ENCODE measurements around the gene FAM53C.

The FAM53C gene

DNA sequence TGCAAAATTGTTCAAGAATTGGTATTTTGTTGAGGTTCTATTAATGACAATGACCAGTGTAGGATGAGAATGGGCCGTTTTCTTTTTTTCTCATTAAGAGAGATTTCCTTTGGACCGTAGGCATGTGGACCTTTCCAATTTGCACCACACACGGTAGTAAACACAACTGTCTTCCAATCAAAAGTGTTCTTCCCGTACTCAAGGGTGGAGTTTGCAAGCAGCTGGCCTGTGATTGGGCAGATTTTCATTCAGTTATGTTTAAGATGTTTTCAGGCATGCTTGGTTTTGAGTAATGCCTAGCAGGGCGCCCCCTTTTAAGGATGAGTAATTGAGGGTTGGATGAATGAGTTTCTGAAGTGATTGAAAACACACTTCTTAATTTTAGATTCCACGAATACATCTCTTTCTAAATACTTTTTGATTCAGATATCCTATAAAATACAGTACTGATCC is 16.9 kb downstream of the FAM53C start:
- Histone ChIP-seq H3K4me3 (ENCODE audit: low read depth, low read length, poor library complexity, severe bottlenecking) (peak overlapping the region; percentile 98), H3K4me2 (ENCODE audit: low read length) (peak overlapping the region; percentile 95), H3K36me3 (ENCODE audit: insufficient read depth, low read length) (peaks cover 11% of the 10 kb centered on the region), H3K9ac (ENCODE audit: low read length) (peak overlapping the region; percentile 94; the same call in 1 of the 2 replicates), H3K27me3 (ENCODE audit: insufficient read depth, low read length) (no peaks in the 10 kb centered on the region), H3K79me2 (ENCODE audit: insufficient read depth, low read length) (peaks cover 67% of the 10 kb centered on the region), H3K9me3 (ENCODE audit: low read length) (no peaks in the 10 kb centered on the region), H3F3A (ENCODE audit: insufficient read depth, low read length) (peaks cover 3% of the 10 kb centered on the region; the same call in 1 of the 2 replicates), H3K9me2 (ENCODE audit: low read depth, low read length) (no peaks in the 10 kb centered on the region), H3K27ac (ENCODE audit: low read depth, low read length, poor library complexity, severe bottlenecking) (peak overlapping the region; percentile 93), H2AFZ (ENCODE audit: low read length) (no peak overlapping the region), H4K20me1 (ENCODE audit: insufficient read depth, low read length) (no peaks in the 10 kb centered on the region), H3K4me1 (ENCODE audit: insufficient read depth, low read length, severe bottlenecking) (peaks cover 34% of the 10 kb centered on the region)
- TF ChIP-seq, protein P1, sequence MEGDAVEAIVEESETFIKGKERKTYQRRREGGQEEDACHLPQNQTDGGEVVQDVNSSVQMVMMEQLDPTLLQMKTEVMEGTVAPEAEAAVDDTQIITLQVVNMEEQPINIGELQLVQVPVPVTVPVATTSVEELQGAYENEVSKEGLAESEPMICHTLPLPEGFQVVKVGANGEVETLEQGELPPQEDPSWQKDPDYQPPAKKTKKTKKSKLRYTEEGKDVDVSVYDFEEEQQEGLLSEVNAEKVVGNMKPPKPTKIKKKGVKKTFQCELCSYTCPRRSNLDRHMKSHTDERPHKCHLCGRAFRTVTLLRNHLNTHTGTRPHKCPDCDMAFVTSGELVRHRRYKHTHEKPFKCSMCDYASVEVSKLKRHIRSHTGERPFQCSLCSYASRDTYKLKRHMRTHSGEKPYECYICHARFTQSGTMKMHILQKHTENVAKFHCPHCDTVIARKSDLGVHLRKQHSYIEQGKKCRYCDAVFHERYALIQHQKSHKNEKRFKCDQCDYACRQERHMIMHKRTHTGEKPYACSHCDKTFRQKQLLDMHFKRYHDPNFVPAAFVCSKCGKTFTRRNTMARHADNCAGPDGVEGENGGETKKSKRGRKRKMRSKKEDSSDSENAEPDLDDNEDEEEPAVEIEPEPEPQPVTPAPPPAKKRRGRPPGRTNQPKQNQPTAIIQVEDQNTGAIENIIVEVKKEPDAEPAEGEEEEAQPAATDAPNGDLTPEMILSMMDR (IDR thresholded peaks at IDR 0.05; ENCODE audit: low read length): peak; percentile 25; the same call in 1 of the 2 replicates
- TF ChIP-seq EZH2 (IDR thresholded peaks at IDR 0.05; ENCODE audit: borderline replicate concordance, low read length): no peak

DNA sequence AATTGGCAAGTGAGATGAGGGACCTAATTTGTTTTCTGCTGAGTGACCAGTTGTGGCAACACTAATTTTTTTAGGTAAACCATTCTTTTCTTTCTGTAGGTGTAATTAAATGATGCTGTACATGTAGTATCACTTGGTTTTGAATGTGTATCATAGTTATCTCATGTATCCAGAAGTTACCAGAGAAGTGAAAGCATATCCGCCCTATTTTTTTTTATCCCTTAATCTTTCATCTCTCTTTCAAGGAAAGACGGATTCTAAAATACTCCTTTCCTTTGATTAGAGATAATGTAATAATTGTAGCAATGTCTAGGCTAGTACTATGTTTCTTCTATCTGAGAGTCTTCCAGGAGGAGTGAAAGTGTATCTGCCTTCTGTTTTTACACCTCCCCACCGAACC is 21.6 kb downstream of the FAM53C start:
- Histone ChIP-seq H4K20me1 (ENCODE audit: insufficient read depth, low read length) (no peaks in the 10 kb centered on the region), H3K27me3 (ENCODE audit: insufficient read depth, low read length) (no peaks in the 10 kb centered on the region), H3K36me3 (ENCODE audit: insufficient read depth, low read length) (no peaks in the 10 kb centered on the region), H3K9me3 (ENCODE audit: low read length) (no peaks in the 10 kb centered on the region), H3F3A (ENCODE audit: insufficient read depth, low read length) (no peaks in the 10 kb centered on the region; the same call in 1 of the 2 replicates), H3K4me1 (ENCODE audit: insufficient read depth, low read length, severe bottlenecking) (peaks cover 37% of the 10 kb centered on the region), H3K79me2 (ENCODE audit: insufficient read depth, low read length) (peaks cover 94% of the 10 kb centered on the region), H3K4me3 (ENCODE audit: low read depth, low read length, poor library complexity, severe bottlenecking) (no peak overlapping the region), H3K9ac (ENCODE audit: low read length) (no peak overlapping the region), H3K27ac (ENCODE audit: low read depth, low read length, poor library complexity, severe bottlenecking) (no peak overlapping the region), H3K4me2 (ENCODE audit: low read length) (peak overlapping the region; percentile 11; the same call in 1 of the 2 replicates), H2AFZ (ENCODE audit: low read length) (no peak overlapping the region), H3K9me2 (ENCODE audit: low read depth, low read length) (no peaks in the 10 kb centered on the region)
- TF ChIP-seq EZH2 (IDR thresholded peaks at IDR 0.05; ENCODE audit: borderline replicate concordance, low read length): no peak
- TF ChIP-seq, protein P1 (IDR thresholded peaks at IDR 0.05; ENCODE audit: low read length): no peak

DNA sequence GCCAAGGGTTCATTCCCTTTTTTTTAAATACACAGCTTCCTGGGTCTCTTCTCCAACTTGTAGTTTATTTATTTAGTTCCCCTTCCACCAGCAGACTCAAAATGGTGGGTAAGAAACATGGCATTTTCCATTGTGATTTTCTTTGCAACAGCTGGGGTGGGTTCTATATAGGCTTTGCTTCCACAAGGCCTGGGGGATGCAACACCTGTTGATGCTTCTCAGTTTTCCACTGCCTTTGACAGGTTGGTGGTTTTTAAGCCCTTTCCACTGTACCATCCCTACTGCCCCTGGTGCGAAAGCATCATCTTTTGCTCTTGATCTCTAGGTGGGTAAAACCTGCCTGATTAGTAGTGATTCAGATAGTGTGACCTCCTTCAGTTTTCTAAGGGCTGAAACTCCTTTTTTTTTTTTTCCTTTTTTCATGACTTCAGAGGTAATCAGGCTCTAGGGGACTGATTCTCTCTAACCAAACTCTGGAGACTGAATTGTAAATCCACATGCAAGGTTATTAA is 22.9 kb downstream of the FAM53C start:
- Histone ChIP-seq H3K27me3 (ENCODE audit: insufficient read depth, low read length) (no peaks in the 10 kb centered on the region), H3K9me2 (ENCODE audit: low read depth, low read length) (no peaks in the 10 kb centered on the region), H3K27ac (ENCODE audit: low read depth, low read length, poor library complexity, severe bottlenecking) (peak overlapping the region; percentile 7), H3K4me2 (ENCODE audit: low read length) (no peak overlapping the region), H3K4me3 (ENCODE audit: low read depth, low read length, poor library complexity, severe bottlenecking) (no peak overlapping the region), H3K9ac (ENCODE audit: low read length) (no peak overlapping the region), H2AFZ (ENCODE audit: low read length) (no peak overlapping the region), H3K79me2 (ENCODE audit: insufficient read depth, low read length) (peaks cover 94% of the 10 kb centered on the region), H3F3A (ENCODE audit: insufficient read depth, low read length) (no peaks in the 10 kb centered on the region; the same call in 1 of the 2 replicates), H3K4me1 (ENCODE audit: insufficient read depth, low read length, severe bottlenecking) (peaks cover 23% of the 10 kb centered on the region), H4K20me1 (ENCODE audit: insufficient read depth, low read length) (no peaks in the 10 kb centered on the region), H3K9me3 (ENCODE audit: low read length) (no peaks in the 10 kb centered on the region), H3K36me3 (ENCODE audit: insufficient read depth, low read length) (no peaks in the 10 kb centered on the region)
- TF ChIP-seq, protein P1 (IDR thresholded peaks at IDR 0.05; ENCODE audit: low read length): no peak
- TF ChIP-seq EZH2 (IDR thresholded peaks at IDR 0.05; ENCODE audit: borderline replicate concordance, low read length): no peak
